ENCODE results near the gene IKZF5. TPM values are rescaled to one million over a fixed set of nuclear protein-coding genes. Genes with fewer than 3 reads are reported as not detected.

The IKZF5 gene
- total and polyA plus RNA-seq, 4 donors = 8.4 to 22.8 (median 17.0) TPM

DNA sequence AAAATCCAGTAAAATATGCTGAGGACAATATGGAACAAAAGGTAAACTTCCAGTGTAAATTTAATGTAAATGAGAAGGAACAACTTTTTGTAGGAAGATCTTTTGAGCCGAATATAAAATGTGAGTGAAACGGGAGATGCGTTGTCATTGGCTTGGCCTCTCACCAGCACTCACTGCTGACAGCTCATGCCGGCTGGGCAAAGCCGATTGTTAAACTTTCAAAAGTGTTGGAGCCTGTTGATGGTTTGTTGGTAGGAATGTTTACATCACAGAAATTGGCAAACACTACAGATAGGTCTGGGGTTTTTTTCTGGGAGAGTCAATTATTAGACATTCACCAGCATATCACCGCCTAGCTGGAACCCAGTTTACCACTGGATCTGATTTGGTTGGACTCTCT lies 22.3 kb downstream of the IKZF5 start:
- Histone ChIP-seq H3K4me3 (ENCODE audit: low read depth, low read length) (no peak overlapping the region), H3K4me1 (ENCODE audit: control insufficient read depth, insufficient read depth, low read length) (no peaks in the 10 kb centered on the region), H3K27me3 (ENCODE audit: control insufficient read depth, insufficient read depth, low read length) (no peaks in the 10 kb centered on the region), H3K36me3 (ENCODE audit: control insufficient read depth, insufficient read depth, low read length) (peaks cover 3% of the 10 kb centered on the region), H3K27ac (ENCODE audit: low read depth, low read length) (no peak overlapping the region), H3K9me3 (ENCODE audit: control insufficient read depth, insufficient read depth, low read length) (no peaks in the 10 kb centered on the region)
- 80% methylated on average over 3 of the region's 6 CpGs for WGBS (ENCODE audit: insufficient coverage)
- DNase-seq (ENCODE audit: low read depth in 4 of 6, low spot score in 6 of 6) = peak in 1 of 6 donors; percentile 8

DNA sequence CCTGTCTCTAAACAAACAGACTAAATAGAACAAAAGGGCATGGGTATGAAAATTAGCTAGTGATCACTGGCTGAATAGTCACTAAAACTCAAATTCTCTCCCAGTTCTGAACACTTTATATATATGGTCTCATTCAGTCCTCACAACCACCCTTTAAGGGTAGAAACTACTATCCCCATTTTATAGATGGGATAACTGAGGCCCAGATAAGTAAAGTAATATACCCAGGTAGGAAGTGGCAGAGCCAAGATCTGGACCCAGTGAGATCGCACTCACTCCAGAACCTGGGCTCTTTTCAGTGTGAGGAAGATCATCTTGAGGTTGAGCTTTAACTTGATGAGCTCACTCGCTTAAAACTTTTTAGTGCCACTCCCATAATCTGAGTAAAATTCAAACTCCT lies 23.9 kb downstream of the IKZF5 start:
- Histone ChIP-seq H3K27me3 (ENCODE audit: control insufficient read depth, insufficient read depth, low read length) (no peaks in the 10 kb centered on the region), H3K4me3 (ENCODE audit: low read depth, low read length) (no peak overlapping the region), H3K4me1 (ENCODE audit: control insufficient read depth, insufficient read depth, low read length) (peaks cover 5% of the 10 kb centered on the region), H3K9me3 (ENCODE audit: control insufficient read depth, insufficient read depth, low read length) (no peaks in the 10 kb centered on the region), H3K36me3 (ENCODE audit: control insufficient read depth, insufficient read depth, low read length) (peaks cover 3% of the 10 kb centered on the region), H3K27ac (ENCODE audit: low read depth, low read length) (no peak overlapping the region)
- WGBS (ENCODE audit: insufficient coverage) = 100% methylated on average over 2 of the region's 2 CpGs
- no peak for DNase-seq (ENCODE audit: low read depth in 4 of 6, low spot score in 6 of 6)

DNA sequence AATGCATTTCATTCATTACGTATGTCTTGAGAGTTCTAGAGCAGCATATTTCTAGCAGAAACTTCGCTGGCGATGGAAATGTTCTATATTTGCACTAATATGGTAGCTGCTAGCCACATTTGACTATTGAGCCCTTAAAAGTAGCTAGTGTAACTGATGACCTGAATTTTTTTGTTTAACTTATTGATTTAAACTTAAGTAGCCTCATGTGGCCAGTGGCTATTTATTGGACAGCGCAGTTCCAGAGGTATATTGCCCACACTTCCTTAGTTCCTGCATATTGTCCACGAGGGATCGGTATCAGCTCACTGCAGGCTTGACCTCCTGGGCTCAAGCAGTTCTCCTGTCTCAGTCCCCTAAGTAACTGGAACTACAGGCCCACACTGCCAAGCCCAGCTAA lies 24.7 kb downstream of the IKZF5 start:
- WGBS (ENCODE audit: insufficient coverage) = 96% methylated on average over 5 of the region's 6 CpGs
- Histone ChIP-seq H3K36me3 (ENCODE audit: control insufficient read depth, insufficient read depth, low read length) (no peaks in the 10 kb centered on the region), H3K4me3 (ENCODE audit: low read depth, low read length) (no peak overlapping the region), H3K27ac (ENCODE audit: low read depth, low read length) (no peak overlapping the region), H3K27me3 (ENCODE audit: control insufficient read depth, insufficient read depth, low read length) (no peaks in the 10 kb centered on the region), H3K9me3 (ENCODE audit: control insufficient read depth, insufficient read depth, low read length) (no peaks in the 10 kb centered on the region), H3K4me1 (ENCODE audit: control insufficient read depth, insufficient read depth, low read length) (peaks cover 9% of the 10 kb centered on the region)
- DNase-seq (ENCODE audit: low read depth in 4 of 6, low spot score in 6 of 6) = no peak

- Histone ChIP-seq H3K4me3 (ENCODE audit: low read depth, low read length) (peak overlapping the region; percentile 96), H3K9me3 (ENCODE audit: control insufficient read depth, insufficient read depth, low read length) (no peaks in the 10 kb centered on the region), H3K4me1 (ENCODE audit: control insufficient read depth, insufficient read depth, low read length) (peaks cover 9% of the 10 kb centered on the region), H3K36me3 (ENCODE audit: control insufficient read depth, insufficient read depth, low read length) (no peaks in the 10 kb centered on the region), H3K27me3 (ENCODE audit: control insufficient read depth, insufficient read depth, low read length) (no peaks in the 10 kb centered on the region), H3K27ac (ENCODE audit: low read depth, low read length) (no peak overlapping the region)
- WGBS (ENCODE audit: insufficient coverage) = no CpG with 5 or more reads among the region's 4 CpGs
- DNase-seq (ENCODE audit: low read depth in 4 of 6, low spot score in 6 of 6) = peak in 4 of 6 donors; percentile 6 to 47 (median 25)
Observed at GRCh38 chr10:122981066-122981464, 27.5 kb downstream of the IKZF5 start.

DNA sequence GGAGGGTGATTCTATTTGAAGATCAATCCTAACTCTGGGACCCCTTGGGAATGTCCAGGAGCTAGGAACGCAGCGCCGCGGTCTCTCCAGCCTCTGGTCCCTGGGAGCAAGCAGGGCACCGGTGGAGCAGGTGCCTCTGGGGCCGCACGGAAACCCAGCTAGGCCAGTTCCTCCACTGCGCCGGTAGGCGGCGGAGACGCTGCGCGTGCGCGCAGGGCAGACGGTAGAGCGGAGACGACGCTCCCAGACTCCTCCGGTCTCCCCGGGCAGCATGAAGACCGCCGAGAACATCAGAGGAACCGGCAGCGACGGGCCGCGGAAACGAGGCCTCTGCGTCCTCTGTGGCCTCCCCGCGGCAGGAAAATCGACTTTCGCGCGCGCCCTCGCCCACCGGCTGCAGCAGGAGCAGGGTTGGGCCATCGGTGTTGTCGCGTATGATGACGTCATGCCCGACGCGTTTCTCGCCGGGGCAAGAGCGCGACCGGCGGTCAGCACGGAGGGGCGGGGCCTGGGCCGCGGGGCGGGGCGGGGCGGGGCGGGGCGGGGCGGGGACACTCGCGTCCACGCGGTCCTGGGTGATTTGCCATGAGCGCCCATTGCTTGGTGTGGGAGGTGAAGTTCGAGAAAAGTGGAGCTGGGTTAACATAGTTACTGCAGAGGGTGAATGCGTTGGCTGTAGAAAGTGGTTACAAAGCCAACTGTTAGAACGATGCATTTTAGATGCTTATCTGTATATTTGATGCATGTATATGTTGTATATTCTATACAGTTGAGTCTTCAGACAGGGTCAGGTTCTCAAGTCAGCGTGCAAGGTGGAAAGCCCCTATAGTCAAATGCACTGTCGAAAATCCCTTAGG lies 28.2 kb downstream of the IKZF5 start, which contains the start of gene PSTK:
TSS of gene PSTK (plus strand) at position 193 of the 857 bp plus-strand sequence. CDS start at position 272, 79 bp downstream.
- Histone ChIP-seq H3K4me1 (ENCODE audit: control insufficient read depth, insufficient read depth, low read length) (peaks cover 9% of the 10 kb centered on the region), H3K27ac (ENCODE audit: low read depth, low read length) (peak within 1 kb of the TSS; percentile 97), H3K27me3 (ENCODE audit: control insufficient read depth, insufficient read depth, low read length) (no peaks in the 10 kb centered on the region), H3K9me3 (ENCODE audit: control insufficient read depth, insufficient read depth, low read length) (no peaks in the 10 kb centered on the region), H3K36me3 (ENCODE audit: control insufficient read depth, insufficient read depth, low read length) (no peaks in the 10 kb centered on the region), H3K4me3 (ENCODE audit: low read depth, low read length) (peak within 1 kb of the TSS; percentile 96)
- WGBS (ENCODE audit: insufficient coverage) = 0% methylated on average over 56 of the region's 73 CpGs
- peak; percentile 87 to 97 (median 89) for DNase-seq (ENCODE audit: low read depth in 4 of 6, low spot score in 6 of 6)

DNA sequence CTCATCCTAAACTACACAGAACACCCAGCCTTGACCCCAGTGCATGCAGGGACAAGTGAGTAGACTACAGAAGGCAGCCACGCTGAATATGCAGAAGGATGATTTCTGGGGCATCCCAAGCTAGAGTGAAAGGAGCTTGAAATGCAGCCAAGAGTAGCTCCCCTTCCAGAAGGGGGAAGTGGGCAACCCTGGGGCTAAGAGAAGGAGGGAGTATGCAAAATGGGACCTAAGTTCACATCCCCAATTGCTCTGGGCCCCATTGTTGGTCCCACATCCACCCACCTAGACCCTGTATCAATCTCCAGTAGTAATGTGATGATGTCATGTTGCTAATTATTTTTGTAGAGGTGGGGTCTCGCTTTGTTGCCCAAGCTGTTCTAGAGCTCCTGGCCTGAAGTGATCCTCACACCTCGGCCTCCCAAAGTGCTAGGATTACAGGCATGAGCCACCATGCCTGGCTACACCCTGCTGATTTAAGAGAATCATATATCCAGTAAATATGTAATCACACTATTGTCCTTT lies 34.0 kb downstream of the IKZF5 start:
- Histone ChIP-seq H3K27me3 (ENCODE audit: control insufficient read depth, insufficient read depth, low read length) (no peaks in the 10 kb centered on the region), H3K4me3 (ENCODE audit: low read depth, low read length) (no peak overlapping the region), H3K36me3 (ENCODE audit: control insufficient read depth, insufficient read depth, low read length) (no peaks in the 10 kb centered on the region), H3K27ac (ENCODE audit: low read depth, low read length) (no peak overlapping the region), H3K9me3 (ENCODE audit: control insufficient read depth, insufficient read depth, low read length) (no peaks in the 10 kb centered on the region), H3K4me1 (ENCODE audit: control insufficient read depth, insufficient read depth, low read length) (peaks cover 3% of the 10 kb centered on the region)
- WGBS (ENCODE audit: insufficient coverage) = 67% methylated on average over 1 of the region's 3 CpGs
- DNase-seq (ENCODE audit: low read depth in 4 of 6, low spot score in 6 of 6) = no peak

- no peaks in the 10 kb centered on the region for H3K27me3 ChIP-seq (ENCODE audit: control insufficient read depth, insufficient read depth, low read length)
- no peaks in the 10 kb centered on the region for H3K36me3 ChIP-seq (ENCODE audit: control insufficient read depth, insufficient read depth, low read length)
- DNase-seq (ENCODE audit: low read depth in 4 of 6, low spot score in 6 of 6) = peak in 2 of 6 donors; percentile 14 to 19
- H3K9me3 ChIP-seq (ENCODE audit: control insufficient read depth, insufficient read depth, low read length) = no peaks in the 10 kb centered on the region
- H3K4me3 ChIP-seq (ENCODE audit: low read depth, low read length) = no peak overlapping the region
- no peaks in the 10 kb centered on the region for H3K4me1 ChIP-seq (ENCODE audit: control insufficient read depth, insufficient read depth, low read length)
- WGBS (ENCODE audit: insufficient coverage) = 41% methylated on average over 2 of the region's 5 CpGs
- H3K27ac ChIP-seq (ENCODE audit: low read depth, low read length) = no peak overlapping the region
Observed at GRCh38 chr10:122974023-122974422, 34.6 kb downstream of the IKZF5 start.

- Histone ChIP-seq H3K27me3 (ENCODE audit: control insufficient read depth, insufficient read depth, low read length) (no peaks in the 10 kb centered on the region), H3K27ac (ENCODE audit: low read depth, low read length) (no peak overlapping the region), H3K9me3 (ENCODE audit: control insufficient read depth, insufficient read depth, low read length) (peaks cover 2% of the 10 kb centered on the region), H3K36me3 (ENCODE audit: control insufficient read depth, insufficient read depth, low read length) (peaks cover 8% of the 10 kb centered on the region), H3K4me3 (ENCODE audit: low read depth, low read length) (no peak overlapping the region), H3K4me1 (ENCODE audit: control insufficient read depth, insufficient read depth, low read length) (no peaks in the 10 kb centered on the region)
- no peak for DNase-seq (ENCODE audit: low read depth in 4 of 6, low spot score in 6 of 6)
- WGBS (ENCODE audit: insufficient coverage) = no CpG with 5 or more reads among the region's 3 CpGs
Observed at GRCh38 chr10:122968698-122969097, 39.9 kb downstream of the IKZF5 start.

- Histone ChIP-seq H3K4me1 (ENCODE audit: control insufficient read depth, insufficient read depth, low read length) (no peaks in the 10 kb centered on the region), H3K4me3 (ENCODE audit: low read depth, low read length) (no peak overlapping the region), H3K27ac (ENCODE audit: low read depth, low read length) (no peak overlapping the region), H3K27me3 (ENCODE audit: control insufficient read depth, insufficient read depth, low read length) (no peaks in the 10 kb centered on the region), H3K9me3 (ENCODE audit: control insufficient read depth, insufficient read depth, low read length) (peaks cover 2% of the 10 kb centered on the region), H3K36me3 (ENCODE audit: control insufficient read depth, insufficient read depth, low read length) (peaks cover 8% of the 10 kb centered on the region)
- no peak for DNase-seq (ENCODE audit: low read depth in 4 of 6, low spot score in 6 of 6)
Observed at GRCh38 chr10:122966879-122967278, 41.7 kb downstream of the IKZF5 start.

- Histone ChIP-seq H3K36me3 (ENCODE audit: control insufficient read depth, insufficient read depth, low read length) (peaks cover 8% of the 10 kb centered on the region), H3K27ac (ENCODE audit: low read depth, low read length) (no peak overlapping the region), H3K9me3 (ENCODE audit: control insufficient read depth, insufficient read depth, low read length) (peaks cover 2% of the 10 kb centered on the region), H3K4me1 (ENCODE audit: control insufficient read depth, insufficient read depth, low read length) (no peaks in the 10 kb centered on the region), H3K4me3 (ENCODE audit: low read depth, low read length) (no peak overlapping the region), H3K27me3 (ENCODE audit: control insufficient read depth, insufficient read depth, low read length) (no peaks in the 10 kb centered on the region)
- 87% methylated on average over 3 of the region's 3 CpGs for WGBS (ENCODE audit: insufficient coverage)
- no peak for DNase-seq (ENCODE audit: low read depth in 4 of 6, low spot score in 6 of 6)
Observed at GRCh38 chr10:122962405-122962804, 46.2 kb downstream of the IKZF5 start.

Data from spinal cord (tissue), 10 donors.